ENCODE data around the gene LDHD. TPM values are rescaled to one million over a fixed set of nuclear protein-coding genes. Genes with fewer than 3 reads are reported as not detected.
"Not testable (repeated sequence)": the region's sequence is repeated elsewhere in the genome, so short reads cannot be mapped to it uniquely, and the experiment has no call there.

LDHD gene
- total and polyA plus RNA-seq, 10 of the 15 experiments (the other 5 are each of a cell fraction or from before 2014, with no cell fraction given) = 0.10 to 0.12 TPM; not detected in 8

GRCh38 chr16:75090899-75091298 is 25.7 kb downstream of the LDHD start:
- FAIRE-seq; H3K9me3 ChIP-seq (replicated peaks; ENCODE audit: control insufficient read depth, insufficient read depth, low read length); intact Hi-C loops (cut with micrococcal nuclease; ENCODE audit: unreplicated experiment); H3K4me3 ChIP-seq; H3K9ac ChIP-seq (ENCODE audit: control insufficient read depth, insufficient read depth, low read length); H3K79me2 ChIP-seq (ENCODE audit: control insufficient read depth, insufficient read depth, low read length); in situ Hi-C loops (cut with MboI); H4K20me1 ChIP-seq (ENCODE audit: control insufficient read depth, insufficient read depth); ATAC-seq; POLR2A ChIA-PET; DNase-seq (ENCODE audit: low read depth, low spot score); H3K27ac ChIP-seq (ENCODE audit: control insufficient read depth, insufficient read depth); BruUV-seq (replicated peaks); H3K4me2 ChIP-seq (ENCODE audit: control insufficient read depth, insufficient read depth); H2AFZ ChIP-seq (ENCODE audit: control insufficient read depth, low read depth, low read length); H3K27me3 ChIP-seq (replicated peaks in 1 of 2; ENCODE audit: control insufficient read depth in 2 of 2, insufficient read depth in 2 of 2, low read length in 1 of 2); RAD21 ChIA-PET (ENCODE audit: unreplicated experiment); H3K36me3 ChIP-seq (ENCODE audit: control insufficient read depth in 2 of 2, insufficient read depth in 2 of 2, low read length in 1 of 2): not testable (repeated sequence)
- 94% methylated on average over 6 of the region's 6 CpGs for WGBS (ENCODE audit: insufficient coverage, insufficient replicate concordance, low lambda C conversion rate, missing lambda C conversion rate)
- SMC1A ChIA-PET (ENCODE audit: uncharacterized antibody, unreplicated experiment) = interaction anchor here (1.7 kb wide), 1 partner anchor 84 kb away, joined by 3 read pairs; no protein-coding TSS in a partner anchor
- H3K4me1 ChIP-seq (ENCODE audit: control insufficient read depth, insufficient read depth, low read length) = peaks cover 15% of the 10 kb centered on the region
- CTCF ChIA-PET = interaction anchor here (0.6 to 1.5 kb wide), 2 partner anchors 11 to 20 kb away, joined by 3 to 6 read pairs; no protein-coding TSS in a partner anchor

GRCh38 chr16:75089486-75090202 is 26.9 kb downstream of the LDHD start:
- H3K9ac ChIP-seq (ENCODE audit: control insufficient read depth, insufficient read depth, low read length) = no peak overlapping the region
- no peak for FAIRE-seq
- intact Hi-C loops (cut with micrococcal nuclease; ENCODE audit: unreplicated experiment) = no loop called here
- H3K79me2 ChIP-seq (ENCODE audit: control insufficient read depth, insufficient read depth, low read length) = no peaks in the 10 kb centered on the region; the same call in 1 of the 2 replicates
- H3K27ac ChIP-seq (ENCODE audit: control insufficient read depth, insufficient read depth) = no peak overlapping the region
- H4K20me1 ChIP-seq (ENCODE audit: control insufficient read depth, insufficient read depth) = no peaks in the 10 kb centered on the region
- CTCF ChIA-PET = interaction anchor here (1.5 kb wide), 2 partner anchors 22 to 227 kb away, joined by 4 to 6 read pairs; no protein-coding TSS in a partner anchor
- TF ChIP-seq BMI1 (IDR thresholded peaks at IDR 0.05; ENCODE audit: borderline replicate concordance) = no peak
- TF ChIP-seq RUNX3 (IDR thresholded peaks at IDR 0.05; ENCODE audit: low read length) = no peak
- TF ChIP-seq JUNB (IDR thresholded peaks at IDR 0.05) = peak; percentile 51
- BruUV-seq (replicated peaks) = no TSS peak
- in situ Hi-C loops (cut with MboI) = no loop called here
- H3K4me2 ChIP-seq (ENCODE audit: control insufficient read depth, insufficient read depth) = no peak overlapping the region; the same call in 1 of the 2 replicates
- no peak for DNase-seq (ENCODE audit: low read depth, low spot score)
- H2AFZ ChIP-seq (ENCODE audit: control insufficient read depth, low read depth, low read length) = no peak overlapping the region
- H3K27me3 ChIP-seq (replicated peaks in 1 of 2; ENCODE audit: control insufficient read depth in 2 of 2, insufficient read depth in 2 of 2, low read length in 1 of 2) = no peaks in the 10 kb centered on the region
- RAD21 ChIA-PET (ENCODE audit: unreplicated experiment) = interaction anchor here (0.8 kb wide), 1 partner anchor 78 kb away, joined by 3 read pairs; no protein-coding TSS in a partner anchor
- POLR2A ChIA-PET = interaction anchor here (0.5 kb wide), 1 partner anchor 10 kb away, joined by 5 read pairs; no protein-coding TSS in a partner anchor
- ATAC-seq = peak; percentile 74
- 66% methylated on average over 6 of the region's 6 CpGs for WGBS (ENCODE audit: insufficient coverage, insufficient replicate concordance, low lambda C conversion rate, missing lambda C conversion rate)
- H3K4me1 ChIP-seq (ENCODE audit: control insufficient read depth, insufficient read depth, low read length) = peaks cover 15% of the 10 kb centered on the region
- H3K4me3 ChIP-seq = no peak overlapping the region
- SMC1A ChIA-PET (ENCODE audit: uncharacterized antibody, unreplicated experiment) = interaction anchor here (0.7 to 1.7 kb wide), 3 partner anchors 22 to 275 kb away, joined by 3 read pairs; no protein-coding TSS in a partner anchor
- H3K36me3 ChIP-seq (ENCODE audit: control insufficient read depth in 2 of 2, insufficient read depth in 2 of 2, low read length in 1 of 2) = no peaks in the 10 kb centered on the region
- no peaks in the 10 kb centered on the region for H3K9me3 ChIP-seq (replicated peaks; ENCODE audit: control insufficient read depth, insufficient read depth, low read length)
